ENCODE results near the gene THAP11. TPM values are rescaled to one million over a fixed set of nuclear protein-coding genes. Genes with fewer than 3 reads are reported as not detected.

The THAP11 gene
- polyA plus RNA-seq, 1 of the 3 experiments (the other 2 are of a cell fraction) = 34.8 TPM

DNA sequence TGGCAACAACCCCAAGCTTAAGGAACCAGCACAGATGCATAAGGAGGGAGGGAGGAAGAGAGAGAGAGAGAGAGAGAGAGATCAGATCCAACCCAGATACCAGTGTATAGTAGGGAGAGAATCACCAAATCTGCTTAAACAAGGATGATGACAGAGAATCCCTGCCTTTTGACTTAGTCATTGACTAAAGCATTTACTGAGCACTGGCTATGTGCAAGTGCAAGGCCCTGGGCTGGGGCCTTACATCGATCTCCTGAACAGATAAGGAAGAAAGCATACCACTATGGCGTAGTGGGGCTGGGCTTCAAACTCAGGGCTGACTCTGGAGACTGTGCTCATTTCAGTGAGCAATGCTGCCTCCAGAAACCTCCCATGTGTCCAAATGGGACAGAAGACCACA, 19.6 kb upstream of the THAP11 start:
- no peak overlapping the region for H2AFZ ChIP-seq (ENCODE audit: low read depth)
- H3F3A ChIP-seq (replicated peaks; ENCODE audit: insufficient read depth) = no peaks in the 10 kb centered on the region
- no peak overlapping the region for H3K4me2 ChIP-seq
- H3K36me3 ChIP-seq (replicated peaks in 1 of 2; ENCODE audit: control insufficient read depth in 1 of 2, insufficient read depth in 2 of 2, low read length in 1 of 2) = peaks cover 0 to 14% of the 10 kb centered on the region in 2 experiments
- no peaks in the 10 kb centered on the region for H3K9me3 ChIP-seq
- H3K4me3 ChIP-seq (ENCODE audit: low read depth in 2 of 2, low read length in 1 of 2) = no peak overlapping the region
- no peaks in the 10 kb centered on the region for H3K79me2 ChIP-seq (ENCODE audit: insufficient read depth)
- no peaks in the 10 kb centered on the region for H3K27me3 ChIP-seq (ENCODE audit: insufficient read depth)
- ChIA-PET POLR2A (no interaction called here), CTCF (no interaction called here)
- DNase-seq = no peak
- H3K4me1 ChIP-seq (ENCODE audit: control insufficient read depth in 1 of 2, insufficient read depth in 2 of 2, low read depth in 1 of 2, low read length in 1 of 2) = no peaks in the 10 kb centered on the region
- H3K9me2 ChIP-seq = no peaks in the 10 kb centered on the region
- 71% methylated on average over 2 of the region's 2 CpGs for WGBS (ENCODE audit: low lambda C conversion rate)
- TF ChIP-seq RFX5 (IDR thresholded peaks at IDR 0.05; ENCODE audit: low read length) (no peak), RAD21 (IDR thresholded peaks at IDR 0.05; ENCODE audit: low read length) (no peak), RCOR1 (IDR thresholded peaks at IDR 0.05; ENCODE audit: low read length) (no peak), TCF12 (IDR thresholded peaks at IDR 0.05) (no peak), MXI1 (IDR thresholded peaks at IDR 0.05; ENCODE audit: low read depth, low read length) (no peak), FOXJ3 (CRISPR knock-in tag; IDR thresholded peaks at IDR 0.05) (no peak), MEF2A (IDR thresholded peaks at IDR 0.05; ENCODE audit: borderline replicate concordance, low read depth) (no peak), JUND (IDR thresholded peaks at IDR 0.05) (no peak), POLR2AphosphoS5 (IDR thresholded peaks at IDR 0.05; ENCODE audit: low read depth, low read length) (no peak), CTCF (IDR thresholded peaks at IDR 0.05) (no peak), SMC3 (IDR thresholded peaks at IDR 0.05; ENCODE audit: low read depth, low read length) (no peak), FOXM1 (IDR thresholded peaks at IDR 0.05; ENCODE audit: low read depth) (no peak), TEAD4 (IDR thresholded peaks at IDR 0.05; ENCODE audit: borderline replicate concordance, insufficient read depth) (no peak), NFIC (IDR thresholded peaks at IDR 0.05; ENCODE audit: borderline replicate concordance) (no peak), EZH2phosphoT487 (IDR thresholded peaks at IDR 0.05; ENCODE audit: borderline replicate concordance, low read depth) (no peak)
- TF ChIP-seq, protein P1, sequence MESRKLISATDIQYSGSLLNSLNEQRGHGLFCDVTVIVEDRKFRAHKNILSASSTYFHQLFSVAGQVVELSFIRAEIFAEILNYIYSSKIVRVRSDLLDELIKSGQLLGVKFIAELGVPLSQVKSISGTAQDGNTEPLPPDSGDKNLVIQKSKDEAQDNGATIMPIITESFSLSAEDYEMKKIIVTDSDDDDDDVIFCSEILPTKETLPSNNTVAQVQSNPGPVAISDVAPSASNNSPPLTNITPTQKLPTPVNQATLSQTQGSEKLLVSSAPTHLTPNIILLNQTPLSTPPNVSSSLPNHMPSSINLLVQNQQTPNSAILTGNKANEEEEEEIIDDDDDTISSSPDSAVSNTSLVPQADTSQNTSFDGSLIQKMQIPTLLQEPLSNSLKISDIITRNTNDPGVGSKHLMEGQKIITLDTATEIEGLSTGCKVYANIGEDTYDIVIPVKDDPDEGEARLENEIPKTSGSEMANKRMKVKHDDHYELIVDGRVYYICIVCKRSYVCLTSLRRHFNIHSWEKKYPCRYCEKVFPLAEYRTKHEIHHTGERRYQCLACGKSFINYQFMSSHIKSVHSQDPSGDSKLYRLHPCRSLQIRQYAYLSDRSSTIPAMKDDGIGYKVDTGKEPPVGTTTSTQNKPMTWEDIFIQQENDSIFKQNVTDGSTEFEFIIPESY (IDR thresholded peaks at IDR 0.05; ENCODE audit: borderline replicate concordance, low read depth) = no peak
- TF ChIP-seq, protein P2, sequence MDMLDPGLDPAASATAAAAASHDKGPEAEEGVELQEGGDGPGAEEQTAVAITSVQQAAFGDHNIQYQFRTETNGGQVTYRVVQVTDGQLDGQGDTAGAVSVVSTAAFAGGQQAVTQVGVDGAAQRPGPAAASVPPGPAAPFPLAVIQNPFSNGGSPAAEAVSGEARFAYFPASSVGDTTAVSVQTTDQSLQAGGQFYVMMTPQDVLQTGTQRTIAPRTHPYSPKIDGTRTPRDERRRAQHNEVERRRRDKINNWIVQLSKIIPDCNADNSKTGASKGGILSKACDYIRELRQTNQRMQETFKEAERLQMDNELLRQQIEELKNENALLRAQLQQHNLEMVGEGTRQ (IDR thresholded peaks at IDR 0.05; ENCODE audit: borderline replicate concordance, low read depth, low read length) = no peak
- TF ChIP-seq, protein P3, sequence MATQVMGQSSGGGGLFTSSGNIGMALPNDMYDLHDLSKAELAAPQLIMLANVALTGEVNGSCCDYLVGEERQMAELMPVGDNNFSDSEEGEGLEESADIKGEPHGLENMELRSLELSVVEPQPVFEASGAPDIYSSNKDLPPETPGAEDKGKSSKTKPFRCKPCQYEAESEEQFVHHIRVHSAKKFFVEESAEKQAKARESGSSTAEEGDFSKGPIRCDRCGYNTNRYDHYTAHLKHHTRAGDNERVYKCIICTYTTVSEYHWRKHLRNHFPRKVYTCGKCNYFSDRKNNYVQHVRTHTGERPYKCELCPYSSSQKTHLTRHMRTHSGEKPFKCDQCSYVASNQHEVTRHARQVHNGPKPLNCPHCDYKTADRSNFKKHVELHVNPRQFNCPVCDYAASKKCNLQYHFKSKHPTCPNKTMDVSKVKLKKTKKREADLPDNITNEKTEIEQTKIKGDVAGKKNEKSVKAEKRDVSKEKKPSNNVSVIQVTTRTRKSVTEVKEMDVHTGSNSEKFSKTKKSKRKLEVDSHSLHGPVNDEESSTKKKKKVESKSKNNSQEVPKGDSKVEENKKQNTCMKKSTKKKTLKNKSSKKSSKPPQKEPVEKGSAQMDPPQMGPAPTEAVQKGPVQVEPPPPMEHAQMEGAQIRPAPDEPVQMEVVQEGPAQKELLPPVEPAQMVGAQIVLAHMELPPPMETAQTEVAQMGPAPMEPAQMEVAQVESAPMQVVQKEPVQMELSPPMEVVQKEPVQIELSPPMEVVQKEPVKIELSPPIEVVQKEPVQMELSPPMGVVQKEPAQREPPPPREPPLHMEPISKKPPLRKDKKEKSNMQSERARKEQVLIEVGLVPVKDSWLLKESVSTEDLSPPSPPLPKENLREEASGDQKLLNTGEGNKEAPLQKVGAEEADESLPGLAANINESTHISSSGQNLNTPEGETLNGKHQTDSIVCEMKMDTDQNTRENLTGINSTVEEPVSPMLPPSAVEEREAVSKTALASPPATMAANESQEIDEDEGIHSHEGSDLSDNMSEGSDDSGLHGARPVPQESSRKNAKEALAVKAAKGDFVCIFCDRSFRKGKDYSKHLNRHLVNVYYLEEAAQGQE (IDR thresholded peaks at IDR 0.05; ENCODE audit: low read depth, low read length) = no peak
- no peak overlapping the region for H3K27ac ChIP-seq (ENCODE audit: low read depth in 2 of 2, low read length in 1 of 2)
- no peaks in the 10 kb centered on the region for H4K20me1 ChIP-seq (ENCODE audit: insufficient read depth)
- H3K9ac ChIP-seq = no peak overlapping the region
